Measurements from ENCODE around the gene MSRB3.

- TF ChIP-seq, protein P1, sequence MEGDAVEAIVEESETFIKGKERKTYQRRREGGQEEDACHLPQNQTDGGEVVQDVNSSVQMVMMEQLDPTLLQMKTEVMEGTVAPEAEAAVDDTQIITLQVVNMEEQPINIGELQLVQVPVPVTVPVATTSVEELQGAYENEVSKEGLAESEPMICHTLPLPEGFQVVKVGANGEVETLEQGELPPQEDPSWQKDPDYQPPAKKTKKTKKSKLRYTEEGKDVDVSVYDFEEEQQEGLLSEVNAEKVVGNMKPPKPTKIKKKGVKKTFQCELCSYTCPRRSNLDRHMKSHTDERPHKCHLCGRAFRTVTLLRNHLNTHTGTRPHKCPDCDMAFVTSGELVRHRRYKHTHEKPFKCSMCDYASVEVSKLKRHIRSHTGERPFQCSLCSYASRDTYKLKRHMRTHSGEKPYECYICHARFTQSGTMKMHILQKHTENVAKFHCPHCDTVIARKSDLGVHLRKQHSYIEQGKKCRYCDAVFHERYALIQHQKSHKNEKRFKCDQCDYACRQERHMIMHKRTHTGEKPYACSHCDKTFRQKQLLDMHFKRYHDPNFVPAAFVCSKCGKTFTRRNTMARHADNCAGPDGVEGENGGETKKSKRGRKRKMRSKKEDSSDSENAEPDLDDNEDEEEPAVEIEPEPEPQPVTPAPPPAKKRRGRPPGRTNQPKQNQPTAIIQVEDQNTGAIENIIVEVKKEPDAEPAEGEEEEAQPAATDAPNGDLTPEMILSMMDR (IDR thresholded peaks at IDR 0.05; ENCODE audit: low read depth, low read length), result no peak
- no peak for TF ChIP-seq EZH2phosphoT487 (IDR thresholded peaks at IDR 0.05; ENCODE audit: low read depth)
Measured at GRCh38 chr12:65444996-65445395, 166.5 kb downstream of the MSRB3 start.
